NCI-H1048 (cell line): ENCODE data around the gene TICRR.
"Not testable (repeated sequence)": the region's sequence is repeated elsewhere in the genome, so short reads cannot be mapped to it uniquely, and the experiment has no call there.

Experiments
- DNase-seq: peaks from one replicate; lab custom pipeline; 2025; lab: John Stamatoyannopoulos, UW

TICRR gene

GRCh38 chr15:89566181-89566580 is 9.1 kb upstream of the TICRR start:
- no peak for DNase-seq

GRCh38 chr15:89566621-89567294 is 8.5 kb upstream of the TICRR start:
- DNase-seq = no peak

- no peak for DNase-seq
These were observed 6.1 kb upstream of the TICRR start for GRCh38 chr15:89569090-89569745.

- no peak for DNase-seq
These were observed 567 bp downstream of the TICRR start for GRCh38 chr15:89575656-89576416.

- no peak for DNase-seq
These were observed 1.1 kb downstream of the TICRR start for GRCh38 chr15:89576417-89576773.

GRCh38 chr15:89577776-89578115 is 2.5 kb downstream of the TICRR start:
- DNase-seq = no peak

GRCh38 chr15:89578146-89578545 is 2.9 kb downstream of the TICRR start:
- no peak for DNase-seq

- not testable (repeated sequence) for DNase-seq
These were observed 5.5 kb downstream of the TICRR start for GRCh38 chr15:89580747-89581146.

- no peak for DNase-seq
These were observed 11.4 kb downstream of the TICRR start for GRCh38 chr15:89586651-89587050.

- no peak for DNase-seq
These were observed 12.7 kb downstream of the TICRR start for GRCh38 chr15:89587955-89588354.

- no peak for DNase-seq
These were observed 16.6 kb downstream of the TICRR start for GRCh38 chr15:89591834-89592233.

- no peak for DNase-seq
These were observed 17.7 kb downstream of the TICRR start for GRCh38 chr15:89593018-89593417.

GRCh38 chr15:89599021-89599420 is 23.8 kb downstream of the TICRR start:
- DNase-seq = no peak

GRCh38 chr15:89611317-89611716 is 36.0 kb downstream of the TICRR start:
- DNase-seq = no peak

- no peak for DNase-seq
These were observed 37.8 kb downstream of the TICRR start for GRCh38 chr15:89613031-89613430.

GRCh38 chr15:89614164-89614563 is 38.9 kb downstream of the TICRR start:
- no peak for DNase-seq

- DNase-seq = no peak
These were observed 39.9 kb downstream of the TICRR start for GRCh38 chr15:89615135-89615534.

GRCh38 chr15:89616228-89616627 is 41.0 kb downstream of the TICRR start:
- no peak for DNase-seq

- DNase-seq = no peak
These were observed 46.3 kb downstream of the TICRR start for GRCh38 chr15:89621547-89621946.

GRCh38 chr15:89623165-89623564 is 47.9 kb downstream of the TICRR start:
- DNase-seq = no peak

- DNase-seq = no peak
These were observed 50.4 kb downstream of the TICRR start for GRCh38 chr15:89625716-89626115.

GRCh38 chr15:89627256-89627970 is 52.1 kb downstream of the TICRR start:
- DNase-seq = no peak

GRCh38 chr15:89628301-89628700 is 53.0 kb downstream of the TICRR start:
- no peak for DNase-seq
